HFFc6 (cell line): ENCODE data around the gene DCK. TPM values are rescaled to one million over a fixed set of nuclear protein-coding genes. Genes with fewer than 3 reads are reported as not detected.
"Not testable (repeated sequence)": the region's sequence is repeated elsewhere in the genome, so short reads cannot be mapped to it uniquely, and the experiment has no call there.

ENCODE experiments used
- DNase-seq: peaks from one replicate; pipeline ENCODE4 v3.0.0-alpha.2; 2018
- H3K27ac Mint-ChIP-seq: 2 replicates; pipeline ENCODE4 v1.8.0; 2020; ENCODE audit warnings: mild to moderate bottlenecking, mixed read lengths
- H3K27me3 Mint-ChIP-seq: 2 replicates; pipeline ENCODE4 v1.8.0; 2021; ENCODE audit warnings: mild to moderate bottlenecking, moderate library complexity, mixed read lengths; ENCODE audit not compliant: insufficient read depth
- H3K36me3 Mint-ChIP-seq: 2 replicates; pipeline ENCODE4 v1.8.0; 2021; ENCODE audit warnings: low read depth, mixed read lengths
- H3K4me1 Mint-ChIP-seq: 2 replicates; pipeline ENCODE4 v1.8.0; 2020; ENCODE audit warnings: low read depth, mixed read lengths
- H3K4me3 Mint-ChIP-seq: 2 replicates; pipeline ENCODE4 v1.8.0; 2020; ENCODE audit warnings: mild to moderate bottlenecking, moderate library complexity, mixed read lengths
- H3K9me3 Mint-ChIP-seq: 2 replicates; pipeline ENCODE4 v1.8.0; 2020; ENCODE audit warnings: mild to moderate bottlenecking, mixed read lengths
- CTCF ChIP-seq: fragments of 200-600 bp; sonication (generic); IDR thresholded peaks from 2 replicates; pipeline ENCODE4 v1.5.0; 2021; ENCODE audit warnings: antibody characterized with exemption, mild to moderate bottlenecking
- total RNA-seq, 6 experiments: library from RNA; stranded (reverse); fragmentation: NEBNext Ultra II Directional; extraction: Animal tissue kit (Norgen Biotek cat#: 25700); gene quantifications; 2 replicates in 1 of 6; 3 replicates in 5 of 6; pipeline ENCODE4 v1.2.3, GENCODE V29; 2021

Gene DCK
- total RNA-seq, 6 experiments from 2014 or later = 13.1 to 23.9 (median 22.3) TPM

- no peak overlapping the region for H3K27ac Mint-ChIP-seq
- DNase-seq = peak; percentile 17
- no peaks in the 10 kb centered on the region for H3K27me3 Mint-ChIP-seq
- no peaks in the 10 kb centered on the region for H3K9me3 Mint-ChIP-seq
- H3K36me3 Mint-ChIP-seq = no peaks in the 10 kb centered on the region
- H3K4me1 Mint-ChIP-seq = no peaks in the 10 kb centered on the region
- H3K4me3 Mint-ChIP-seq = no peak overlapping the region
- peak; percentile 64 for TF ChIP-seq CTCF
These were observed 57.4 kb downstream of the DCK start for GRCh38 chr4:71050809-71051208.

- H3K36me3 Mint-ChIP-seq = no peaks in the 10 kb centered on the region
- no peaks in the 10 kb centered on the region for H3K27me3 Mint-ChIP-seq
- TF ChIP-seq CTCF = no peak
- no peak overlapping the region for H3K27ac Mint-ChIP-seq
- H3K4me3 Mint-ChIP-seq = no peak overlapping the region
- H3K9me3 Mint-ChIP-seq = no peaks in the 10 kb centered on the region
- no peak for DNase-seq
- no peaks in the 10 kb centered on the region for H3K4me1 Mint-ChIP-seq
These were observed 58.6 kb downstream of the DCK start for GRCh38 chr4:71052034-71052433.

- H3K27ac Mint-ChIP-seq = no peak overlapping the region
These were observed 59.3 kb downstream of the DCK start for GRCh38 chr4:71052716-71053115.

GRCh38 chr4:71053613-71054012 lies 60.2 kb downstream of the DCK start:
- H3K4me1 Mint-ChIP-seq, H3K36me3 Mint-ChIP-seq, DNase-seq, H3K27me3 Mint-ChIP-seq, H3K27ac Mint-ChIP-seq, H3K4me3 Mint-ChIP-seq, H3K9me3 Mint-ChIP-seq: not testable (repeated sequence)

More at GRCh38 chr4:71052716-71053115, 59.3 kb downstream of the DCK start:
- Mint-ChIP-seq H3K9me3 (no peaks in the 10 kb centered on the region), H3K27me3 (no peaks in the 10 kb centered on the region), H3K4me1 (no peaks in the 10 kb centered on the region), H3K36me3 (no peaks in the 10 kb centered on the region), H3K4me3 (no peak overlapping the region)
- no peak for DNase-seq
- no peak for TF ChIP-seq CTCF

GRCh38 chr4:71059573-71059972 lies 66.1 kb downstream of the DCK start:
- H3K27ac Mint-ChIP-seq, H3K4me1 Mint-ChIP-seq, H3K27me3 Mint-ChIP-seq, DNase-seq, H3K9me3 Mint-ChIP-seq, H3K36me3 Mint-ChIP-seq, H3K4me3 Mint-ChIP-seq: not testable (repeated sequence)

GRCh38 chr4:71062436-71062835 lies 69.0 kb downstream of the DCK start:
- TF ChIP-seq CTCF = no peak
- no peaks in the 10 kb centered on the region for H3K4me1 Mint-ChIP-seq

GRCh38 chr4:71063711-71064110 lies 70.3 kb downstream of the DCK start:
- Mint-ChIP-seq H3K27ac (no peak overlapping the region), H3K4me1 (no peaks in the 10 kb centered on the region), H3K4me3 (no peak overlapping the region), H3K36me3 (no peaks in the 10 kb centered on the region; the same call in 1 of the 2 replicates), H3K9me3 (no peaks in the 10 kb centered on the region), H3K27me3 (no peaks in the 10 kb centered on the region)
- no peak for DNase-seq
- no peak for TF ChIP-seq CTCF

More at GRCh38 chr4:71062436-71062835, 69.0 kb downstream of the DCK start:
- H3K27ac Mint-ChIP-seq = no peak overlapping the region
- no peaks in the 10 kb centered on the region for H3K27me3 Mint-ChIP-seq
- no peaks in the 10 kb centered on the region for H3K36me3 Mint-ChIP-seq
- H3K9me3 Mint-ChIP-seq = no peaks in the 10 kb centered on the region
- H3K4me3 Mint-ChIP-seq = no peak overlapping the region
- DNase-seq = no peak
